ENCODE results near the gene KRTAP19-3. TPM values are rescaled to one million over a fixed set of nuclear protein-coding genes. Genes with fewer than 3 reads are reported as not detected.

The KRTAP19-3 gene
- total RNA-seq, 1 experiment from 2014 or later: not detected

DNA sequence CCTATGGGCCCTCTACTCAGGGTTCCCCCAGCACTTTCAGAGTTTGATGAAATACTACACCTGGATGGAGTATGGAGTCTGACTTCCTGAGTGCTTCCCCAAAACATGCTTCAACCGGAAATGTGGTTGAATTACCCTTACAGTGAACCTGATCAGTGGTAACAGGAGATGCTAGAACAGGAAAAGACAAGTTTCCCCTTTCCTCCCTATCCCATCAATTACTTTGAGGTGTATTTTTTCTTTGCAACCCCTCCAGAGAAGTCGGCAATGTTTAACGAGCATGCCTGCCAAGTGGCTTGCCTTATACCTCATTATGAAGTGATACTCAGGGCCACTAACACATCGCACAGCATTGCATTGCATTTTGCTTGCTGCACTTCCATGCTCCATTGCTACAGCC, 44.8 kb downstream of the KRTAP19-3 start:
- Histone ChIP-seq H3K4me1 (ENCODE audit: insufficient read depth, low read length, poor library complexity, severe bottlenecking) (no peaks in the 10 kb centered on the region), H3K9me3 (ENCODE audit: low read depth, low read length, poor library complexity, severe bottlenecking) (no peaks in the 10 kb centered on the region), H3K27ac (ENCODE audit: low read depth, low read length, poor library complexity, severe bottlenecking) (no peak overlapping the region), H3K4me3 (ENCODE audit: low read depth, low read length, poor library complexity, severe bottlenecking) (no peak overlapping the region), H3K36me3 (ENCODE audit: insufficient read depth, low read length, poor library complexity, severe bottlenecking) (no peaks in the 10 kb centered on the region), H3K27me3 (replicated peaks; ENCODE audit: insufficient read depth, low read depth, low read length, poor library complexity) (peaks cover 12% of the 10 kb centered on the region)
- ChIA-PET CTCF (no interaction called here), POLR2A (ENCODE audit: low non-redundant PET) (no interaction called here)
- TF ChIP-seq, protein P1, sequence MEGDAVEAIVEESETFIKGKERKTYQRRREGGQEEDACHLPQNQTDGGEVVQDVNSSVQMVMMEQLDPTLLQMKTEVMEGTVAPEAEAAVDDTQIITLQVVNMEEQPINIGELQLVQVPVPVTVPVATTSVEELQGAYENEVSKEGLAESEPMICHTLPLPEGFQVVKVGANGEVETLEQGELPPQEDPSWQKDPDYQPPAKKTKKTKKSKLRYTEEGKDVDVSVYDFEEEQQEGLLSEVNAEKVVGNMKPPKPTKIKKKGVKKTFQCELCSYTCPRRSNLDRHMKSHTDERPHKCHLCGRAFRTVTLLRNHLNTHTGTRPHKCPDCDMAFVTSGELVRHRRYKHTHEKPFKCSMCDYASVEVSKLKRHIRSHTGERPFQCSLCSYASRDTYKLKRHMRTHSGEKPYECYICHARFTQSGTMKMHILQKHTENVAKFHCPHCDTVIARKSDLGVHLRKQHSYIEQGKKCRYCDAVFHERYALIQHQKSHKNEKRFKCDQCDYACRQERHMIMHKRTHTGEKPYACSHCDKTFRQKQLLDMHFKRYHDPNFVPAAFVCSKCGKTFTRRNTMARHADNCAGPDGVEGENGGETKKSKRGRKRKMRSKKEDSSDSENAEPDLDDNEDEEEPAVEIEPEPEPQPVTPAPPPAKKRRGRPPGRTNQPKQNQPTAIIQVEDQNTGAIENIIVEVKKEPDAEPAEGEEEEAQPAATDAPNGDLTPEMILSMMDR (conservative IDR thresholded peaks at IDR 0.05; ENCODE audit: low read depth, low read length): no peak
- TF ChIP-seq EZH2 (IDR thresholded peaks at IDR 0.05; ENCODE audit: borderline replicate concordance, low read depth, low read length, poor library complexity, severe bottlenecking): no peak
- no TSS peak for BruUV-seq (replicated peaks)
- DNase-seq (ENCODE audit: low spot score): no peak
- intact Hi-C loops (cut with micrococcal nuclease; ENCODE audit: unreplicated experiment): no loop called here

DNA sequence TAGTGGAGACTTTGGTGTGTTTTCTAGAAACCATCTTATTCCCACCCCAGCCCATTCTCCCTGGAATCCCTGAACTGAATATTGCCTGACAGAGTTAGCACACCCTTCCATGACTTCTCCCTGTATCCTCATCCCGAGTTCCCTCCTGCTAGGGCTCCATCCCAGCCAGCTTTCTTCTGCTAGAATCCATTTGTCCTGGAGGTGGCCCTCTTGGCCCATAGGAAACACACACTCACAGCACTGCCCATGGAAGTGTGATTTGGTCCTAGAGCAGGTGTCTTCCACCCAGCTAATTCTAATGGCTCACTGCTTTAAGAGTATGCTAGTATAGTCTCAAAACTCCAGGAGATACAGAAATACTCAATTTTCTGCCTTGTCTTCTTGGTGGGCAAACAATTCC, 47.6 kb downstream of the KRTAP19-3 start:
- ChIA-PET POLR2A (ENCODE audit: low non-redundant PET) (no interaction called here), CTCF (no interaction called here)
- no peak overlapping the region for H3K27ac ChIP-seq (ENCODE audit: low read depth, low read length, poor library complexity, severe bottlenecking)
- intact Hi-C loops (cut with micrococcal nuclease; ENCODE audit: unreplicated experiment): no loop called here
- H3K27me3 ChIP-seq (replicated peaks; ENCODE audit: insufficient read depth, low read depth, low read length, poor library complexity): no peaks in the 10 kb centered on the region
- BruUV-seq (replicated peaks): no TSS peak
- no peak overlapping the region for H3K4me3 ChIP-seq (ENCODE audit: low read depth, low read length, poor library complexity, severe bottlenecking)
- H3K9me3 ChIP-seq (ENCODE audit: low read depth, low read length, poor library complexity, severe bottlenecking): no peaks in the 10 kb centered on the region
- TF ChIP-seq, protein P1 (conservative IDR thresholded peaks at IDR 0.05; ENCODE audit: low read depth, low read length): no peak
- no peak for TF ChIP-seq EZH2 (IDR thresholded peaks at IDR 0.05; ENCODE audit: borderline replicate concordance, low read depth, low read length, poor library complexity, severe bottlenecking)
- no peaks in the 10 kb centered on the region for H3K4me1 ChIP-seq (ENCODE audit: insufficient read depth, low read length, poor library complexity, severe bottlenecking)
- H3K36me3 ChIP-seq (ENCODE audit: insufficient read depth, low read length, poor library complexity, severe bottlenecking): no peaks in the 10 kb centered on the region
- DNase-seq (ENCODE audit: low spot score): no peak

DNA sequence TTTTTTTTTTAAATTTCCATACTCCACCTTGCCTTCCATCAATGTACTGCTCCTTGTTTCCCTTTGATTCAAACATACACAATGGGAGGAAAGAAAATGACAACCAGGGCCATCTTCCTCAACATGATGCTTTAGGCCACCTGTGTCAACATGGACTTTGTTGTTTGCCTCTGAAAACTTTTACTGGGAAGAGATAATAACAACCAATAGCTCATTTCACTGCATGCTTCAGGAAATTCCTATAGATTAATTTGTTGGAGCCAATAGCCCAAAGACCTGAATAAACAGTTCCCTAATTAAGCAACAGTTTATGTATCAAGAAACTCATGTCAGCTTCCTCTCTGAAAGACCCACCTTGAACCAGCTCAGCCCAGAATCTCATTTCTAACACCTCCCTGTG, 48.6 kb downstream of the KRTAP19-3 start:
- H3K9me3 ChIP-seq (ENCODE audit: low read depth, low read length, poor library complexity, severe bottlenecking): no peaks in the 10 kb centered on the region
- no peaks in the 10 kb centered on the region for H3K27me3 ChIP-seq (replicated peaks; ENCODE audit: insufficient read depth, low read depth, low read length, poor library complexity)
- intact Hi-C loops (cut with micrococcal nuclease; ENCODE audit: unreplicated experiment): no loop called here
- H3K27ac ChIP-seq (ENCODE audit: low read depth, low read length, poor library complexity, severe bottlenecking): no peak overlapping the region
- ChIA-PET CTCF (no interaction called here), POLR2A (ENCODE audit: low non-redundant PET) (no interaction called here)
- no peak overlapping the region for H3K4me3 ChIP-seq (ENCODE audit: low read depth, low read length, poor library complexity, severe bottlenecking)
- H3K4me1 ChIP-seq (ENCODE audit: insufficient read depth, low read length, poor library complexity, severe bottlenecking): no peaks in the 10 kb centered on the region
- no peak for DNase-seq (ENCODE audit: low spot score)
- no peaks in the 10 kb centered on the region for H3K36me3 ChIP-seq (ENCODE audit: insufficient read depth, low read length, poor library complexity, severe bottlenecking)
- no peak for TF ChIP-seq EZH2 (IDR thresholded peaks at IDR 0.05; ENCODE audit: borderline replicate concordance, low read depth, low read length, poor library complexity, severe bottlenecking)
- TF ChIP-seq, protein P1 (conservative IDR thresholded peaks at IDR 0.05; ENCODE audit: low read depth, low read length): no peak
- BruUV-seq (replicated peaks): no TSS peak

Other genes with a start within 250 kb of the KRTAP19-3 start
- not detected in 2 replicates for gene KRTAP24-1, start 209.1 kb downstream of the KRTAP19-3 start, total RNA-seq (2021)
- gene KRTAP25-1, start 202.5 kb downstream of the KRTAP19-3 start, total RNA-seq (2021): not detected in 2 replicates
- gene KRTAP26-1, start 171.7 kb downstream of the KRTAP19-3 start, total RNA-seq (2021): not detected in 2 replicates
- not detected in 2 replicates for gene KRTAP27-1, start 154.3 kb downstream of the KRTAP19-3 start, total RNA-seq (2021)
- not detected in 2 replicates for gene KRTAP23-1, start 143.4 kb downstream of the KRTAP19-3 start, total RNA-seq (2021)
- not detected in 2 replicates for gene KRTAP13-2, start 119.7 kb downstream of the KRTAP19-3 start, total RNA-seq (2021)
- gene KRTAP13-1, start 96.0 kb downstream of the KRTAP19-3 start, total RNA-seq (2021): not detected in 2 replicates
- not detected in 2 replicates for gene KRTAP13-3, start 66.1 kb downstream of the KRTAP19-3 start, total RNA-seq (2021)
- not detected in 2 replicates for gene KRTAP13-4, start 61.8 kb downstream of the KRTAP19-3 start, total RNA-seq (2021)
- not detected in 2 replicates for gene KRTAP15-1, start 51.7 kb downstream of the KRTAP19-3 start, total RNA-seq (2021)
- not detected in 2 replicates for gene KRTAP19-1, start 11.6 kb downstream of the KRTAP19-3 start, total RNA-seq (2021)
- not detected in 2 replicates for gene KRTAP19-2, start 4.6 kb downstream of the KRTAP19-3 start, total RNA-seq (2021)
- gene KRTAP19-4, start 5.2 kb upstream of the KRTAP19-3 start, total RNA-seq (2021): not detected in 2 replicates
- gene KRTAP19-5, start 10.1 kb upstream of the KRTAP19-3 start, total RNA-seq (2021): not detected in 2 replicates
- gene KRTAP19-6, start 49.9 kb upstream of the KRTAP19-3 start, total RNA-seq (2021): not detected in 2 replicates
- not detected in 2 replicates for gene KRTAP19-7, start 69.3 kb upstream of the KRTAP19-3 start, total RNA-seq (2021)
- gene KRTAP22-2, start 98.4 kb upstream of the KRTAP19-3 start, total RNA-seq (2021): not detected in 2 replicates
- gene KRTAP6-3, start 100.4 kb upstream of the KRTAP19-3 start, total RNA-seq (2021): not detected in 2 replicates
- not detected in 2 replicates for gene KRTAP6-2, start 106.9 kb upstream of the KRTAP19-3 start, total RNA-seq (2021)
- not detected in 2 replicates for gene KRTAP22-1, start 109.1 kb upstream of the KRTAP19-3 start, total RNA-seq (2021)
- gene KRTAP6-1, start 121.9 kb upstream of the KRTAP19-3 start, total RNA-seq (2021): not detected in 2 replicates
- gene KRTAP20-1, start 124.4 kb upstream of the KRTAP19-3 start, total RNA-seq (2021): not detected in 2 replicates
- not detected in 2 replicates for gene KRTAP20-4, start 128.6 kb upstream of the KRTAP19-3 start, total RNA-seq (2021)
- not detected in 2 replicates for gene KRTAP20-2, start 143.2 kb upstream of the KRTAP19-3 start, total RNA-seq (2021)
- gene KRTAP20-3, start 150.9 kb upstream of the KRTAP19-3 start, total RNA-seq (2021): not detected in 2 replicates
- gene KRTAP21-3, start 226.8 kb upstream of the KRTAP19-3 start, total RNA-seq (2021): not detected in 2 replicates